ENCODE measurements around the gene OR6A2. TPM values are rescaled to one million over a fixed set of nuclear protein-coding genes. Genes with fewer than 3 reads are reported as not detected.
"Not testable (repeated sequence)": the region's sequence is repeated elsewhere in the genome, so short reads cannot be mapped to it uniquely, and the experiment has no call there.

OR6A2 gene
- total RNA-seq, 1 donor from 2014 or later, result not detected

DNA sequence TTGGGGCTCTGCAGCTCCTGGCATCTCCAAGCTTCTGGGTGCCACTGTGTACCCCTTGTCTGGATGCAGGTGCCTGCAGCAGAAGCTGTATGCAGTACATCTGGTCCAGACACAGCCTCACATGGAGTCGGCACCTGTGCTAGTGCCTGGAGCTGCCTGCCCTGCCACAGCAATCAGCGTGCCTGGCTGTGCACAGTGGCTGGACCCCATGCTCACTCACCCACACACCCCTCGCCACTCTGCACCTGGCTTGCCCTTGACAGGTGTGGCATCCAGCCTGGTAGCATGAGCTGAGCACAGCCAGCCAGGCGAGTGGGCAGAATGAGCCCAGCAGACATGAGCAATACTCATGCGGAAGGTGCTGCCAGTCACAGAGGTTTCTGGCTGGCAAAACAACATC, 19.5 kb upstream of the OR6A2 start:
- peaks cover 8% of the 10 kb centered on the region for H3K27me3 Mint-ChIP-seq (ENCODE audit: unreplicated experiment)
- H3K36me3 Mint-ChIP-seq (ENCODE audit: unreplicated experiment), result peaks cover 2% of the 10 kb centered on the region
- TF ChIP-seq, protein P1, sequence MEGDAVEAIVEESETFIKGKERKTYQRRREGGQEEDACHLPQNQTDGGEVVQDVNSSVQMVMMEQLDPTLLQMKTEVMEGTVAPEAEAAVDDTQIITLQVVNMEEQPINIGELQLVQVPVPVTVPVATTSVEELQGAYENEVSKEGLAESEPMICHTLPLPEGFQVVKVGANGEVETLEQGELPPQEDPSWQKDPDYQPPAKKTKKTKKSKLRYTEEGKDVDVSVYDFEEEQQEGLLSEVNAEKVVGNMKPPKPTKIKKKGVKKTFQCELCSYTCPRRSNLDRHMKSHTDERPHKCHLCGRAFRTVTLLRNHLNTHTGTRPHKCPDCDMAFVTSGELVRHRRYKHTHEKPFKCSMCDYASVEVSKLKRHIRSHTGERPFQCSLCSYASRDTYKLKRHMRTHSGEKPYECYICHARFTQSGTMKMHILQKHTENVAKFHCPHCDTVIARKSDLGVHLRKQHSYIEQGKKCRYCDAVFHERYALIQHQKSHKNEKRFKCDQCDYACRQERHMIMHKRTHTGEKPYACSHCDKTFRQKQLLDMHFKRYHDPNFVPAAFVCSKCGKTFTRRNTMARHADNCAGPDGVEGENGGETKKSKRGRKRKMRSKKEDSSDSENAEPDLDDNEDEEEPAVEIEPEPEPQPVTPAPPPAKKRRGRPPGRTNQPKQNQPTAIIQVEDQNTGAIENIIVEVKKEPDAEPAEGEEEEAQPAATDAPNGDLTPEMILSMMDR (IDR thresholded peaks at IDR 0.05), result no peak
- H3K27ac Mint-ChIP-seq (ENCODE audit: unreplicated experiment), result no peak overlapping the region
- DNase-seq (ENCODE audit: extremely low spot score, unreplicated experiment), result no peak
- H3K4me1 Mint-ChIP-seq (ENCODE audit: unreplicated experiment), result no peaks in the 10 kb centered on the region
- H3K4me3 Mint-ChIP-seq (ENCODE audit: unreplicated experiment), result no peak overlapping the region
- peaks cover 9% of the 10 kb centered on the region for H3K9me3 Mint-ChIP-seq (ENCODE audit: unreplicated experiment)

DNA sequence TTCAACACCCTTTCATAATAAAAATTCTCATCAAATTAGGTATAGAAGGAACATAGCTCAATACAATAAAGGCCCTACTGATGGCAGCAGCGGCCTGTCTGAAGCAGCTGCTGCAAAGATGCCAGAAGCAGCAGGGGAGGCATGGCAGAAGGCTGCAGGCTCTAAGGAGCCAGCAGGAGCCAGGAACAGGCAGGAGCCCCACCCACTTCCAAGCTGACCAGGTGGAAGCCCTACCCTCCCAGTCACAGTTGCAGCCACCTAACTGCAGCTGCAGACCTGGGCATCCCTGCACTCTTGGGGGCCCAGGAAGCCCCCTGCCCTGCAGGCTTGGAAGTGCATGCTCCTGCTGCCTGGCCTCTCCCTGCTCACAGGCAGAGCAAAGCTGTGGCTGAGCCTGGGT, 18.2 kb upstream of the OR6A2 start:
- no peak overlapping the region for H3K27ac Mint-ChIP-seq (ENCODE audit: unreplicated experiment)
- TF ChIP-seq, protein P1 (IDR thresholded peaks at IDR 0.05), result no peak
- DNase-seq (ENCODE audit: extremely low spot score, unreplicated experiment), result no peak
- H3K27me3 Mint-ChIP-seq (ENCODE audit: unreplicated experiment), result peaks cover 8% of the 10 kb centered on the region
- H3K36me3 Mint-ChIP-seq (ENCODE audit: unreplicated experiment), result peaks cover 2% of the 10 kb centered on the region
- H3K9me3 Mint-ChIP-seq (ENCODE audit: unreplicated experiment), result peaks cover 9% of the 10 kb centered on the region
- no peaks in the 10 kb centered on the region for H3K4me1 Mint-ChIP-seq (ENCODE audit: unreplicated experiment)
- no peak overlapping the region for H3K4me3 Mint-ChIP-seq (ENCODE audit: unreplicated experiment)

DNA sequence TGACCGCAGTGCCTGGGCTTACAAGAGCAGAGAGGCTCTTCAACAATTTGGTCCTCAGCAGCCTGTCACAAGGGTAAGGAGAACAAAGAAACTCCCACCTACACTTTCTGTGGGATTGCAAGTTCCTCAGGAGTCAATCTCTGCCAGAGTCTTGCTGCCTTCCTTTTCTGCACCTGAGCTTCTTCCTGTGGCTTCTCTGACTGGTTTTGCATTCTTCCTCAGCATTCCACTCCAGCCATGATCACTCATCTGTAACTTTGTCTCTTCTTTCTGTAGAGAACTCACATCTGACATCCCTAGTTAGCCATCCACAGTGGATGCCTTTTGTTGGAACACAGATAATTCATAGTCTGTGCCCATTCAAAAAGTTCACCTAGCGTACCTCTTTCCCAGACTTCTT, 14.2 kb upstream of the OR6A2 start:
- DNase-seq (ENCODE audit: extremely low spot score, unreplicated experiment), result no peak

DNA sequence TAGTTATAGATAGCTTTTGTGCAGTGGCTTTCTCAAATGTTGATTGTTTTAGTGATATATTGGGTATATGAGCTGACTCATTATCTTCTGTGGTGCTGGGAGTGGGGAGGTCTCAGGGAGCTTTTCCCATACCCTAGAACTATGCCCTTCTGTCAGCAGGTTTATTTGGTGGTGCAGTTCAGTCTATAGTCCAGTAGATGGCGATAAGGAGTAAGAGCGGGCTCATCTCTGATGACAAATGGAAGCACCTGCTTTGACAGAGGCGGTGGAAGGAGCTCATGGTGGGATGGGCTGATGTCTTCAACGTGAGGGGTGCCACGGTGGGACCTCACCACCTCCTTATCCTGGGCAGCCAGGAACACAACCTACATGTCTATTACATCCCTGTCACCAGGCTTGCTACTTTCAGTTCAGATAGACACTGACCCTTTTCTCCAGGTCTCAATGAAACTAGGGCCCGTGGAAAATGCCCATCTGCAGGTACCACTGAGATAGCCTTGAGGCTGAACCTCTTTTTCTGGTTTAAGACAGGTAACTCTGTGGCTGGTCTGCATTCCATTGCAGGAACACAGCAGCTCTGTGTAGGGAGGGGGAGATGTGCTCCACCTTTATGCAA, 13.0 kb upstream of the OR6A2 start:
- H3K27me3 Mint-ChIP-seq (ENCODE audit: unreplicated experiment), result peaks cover 17% of the 10 kb centered on the region
- TF ChIP-seq, protein P1 (IDR thresholded peaks at IDR 0.05), result peak; percentile 81

More for the DNA sequence above, 14.2 kb upstream of the OR6A2 start:
- no peaks in the 10 kb centered on the region for H3K9me3 Mint-ChIP-seq (ENCODE audit: unreplicated experiment)
- no peak overlapping the region for H3K27ac Mint-ChIP-seq (ENCODE audit: unreplicated experiment)
- H3K27me3 Mint-ChIP-seq (ENCODE audit: unreplicated experiment), result peaks cover 6% of the 10 kb centered on the region
- TF ChIP-seq, protein P1 (IDR thresholded peaks at IDR 0.05), result no peak
- H3K4me3 Mint-ChIP-seq (ENCODE audit: unreplicated experiment), result no peak overlapping the region
- H3K4me1 Mint-ChIP-seq (ENCODE audit: unreplicated experiment), result no peaks in the 10 kb centered on the region
- no peaks in the 10 kb centered on the region for H3K36me3 Mint-ChIP-seq (ENCODE audit: unreplicated experiment)

DNA sequence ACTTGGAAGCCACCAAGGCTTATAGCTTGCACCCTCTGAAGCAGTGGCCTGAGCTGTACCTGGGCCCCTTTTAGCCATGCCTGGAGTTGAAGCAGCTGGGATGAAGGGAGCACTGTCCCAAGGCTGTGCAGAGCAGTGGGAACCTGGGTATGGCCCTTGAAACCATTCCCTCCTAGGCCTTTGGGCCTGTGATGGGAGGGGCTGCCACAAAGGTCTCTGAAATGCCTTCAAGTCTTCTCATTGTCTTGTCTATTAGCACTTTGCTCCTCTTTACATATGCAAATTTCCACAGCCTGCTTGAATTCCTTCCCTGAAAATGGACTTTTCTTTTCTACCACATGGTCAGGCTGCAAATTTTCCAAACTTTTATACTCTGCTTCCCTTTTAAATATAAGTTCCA, 1.6 kb upstream of the OR6A2 start:
- H3K9me3 Mint-ChIP-seq (ENCODE audit: unreplicated experiment); DNase-seq (ENCODE audit: extremely low spot score, unreplicated experiment); H3K4me3 Mint-ChIP-seq (ENCODE audit: unreplicated experiment); H3K4me1 Mint-ChIP-seq (ENCODE audit: unreplicated experiment); H3K36me3 Mint-ChIP-seq (ENCODE audit: unreplicated experiment); H3K27ac Mint-ChIP-seq (ENCODE audit: unreplicated experiment); H3K27me3 Mint-ChIP-seq (ENCODE audit: unreplicated experiment): not testable (repeated sequence)

More for the DNA sequence above, 13.0 kb upstream of the OR6A2 start:
- Mint-ChIP-seq H3K27ac (ENCODE audit: unreplicated experiment) (no peak overlapping the region), H3K9me3 (ENCODE audit: unreplicated experiment) (no peaks in the 10 kb centered on the region), H3K4me3 (ENCODE audit: unreplicated experiment) (no peak overlapping the region), H3K4me1 (ENCODE audit: unreplicated experiment) (no peaks in the 10 kb centered on the region), H3K36me3 (ENCODE audit: unreplicated experiment) (no peaks in the 10 kb centered on the region)
- DNase-seq (ENCODE audit: extremely low spot score, unreplicated experiment), result no peak
